Measurements from ENCODE around the gene LGALS1. TPM values are rescaled to one million over a fixed set of nuclear protein-coding genes. Genes with fewer than 3 reads are reported as not detected.

Gene LGALS1
- total RNA-seq, 1 experiment from 2014 or later = 1,080 TPM

DNA sequence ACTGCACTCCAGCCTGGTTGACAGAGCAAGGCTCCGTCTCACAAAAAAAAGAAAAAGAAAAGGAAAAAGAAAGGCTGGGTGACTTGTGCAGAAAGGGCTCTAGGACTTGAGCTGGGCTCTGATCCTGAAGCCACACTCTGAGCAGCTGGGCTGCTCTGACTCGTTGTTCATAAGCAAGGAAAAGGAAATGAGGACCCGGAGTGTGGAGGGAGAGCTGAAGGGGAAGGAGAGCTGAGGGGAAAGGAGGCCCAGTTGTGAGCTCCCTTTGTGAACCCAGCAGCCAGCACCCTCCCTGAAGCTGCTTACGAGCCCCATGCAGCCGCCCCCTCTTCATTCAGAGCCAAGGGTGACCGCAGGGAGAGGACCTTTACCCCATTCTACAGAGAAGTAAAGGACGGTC lies 48.3 kb upstream of the LGALS1 start:
- Histone ChIP-seq H4K20me1 (ENCODE audit: insufficient read depth) (no peaks in the 10 kb centered on the region), H2AFZ (ENCODE audit: low read depth, low read length, poor library complexity, severe bottlenecking) (no peak overlapping the region), H3K9ac (ENCODE audit: low read length) (no peak overlapping the region), H3K4me1 (ENCODE audit: control insufficient read depth in 1 of 2, insufficient read depth in 2 of 2, low read length in 2 of 2) (no peaks in the 10 kb centered on the region; a peak in 1 of 4 replicates), H3K27ac (ENCODE audit: low read depth, low read length) (no peak overlapping the region), H3K79me2 (ENCODE audit: insufficient read depth, low read length) (no peaks in the 10 kb centered on the region), H3K4me2 (ENCODE audit: low read length) (no peak overlapping the region), H3K9me2 (ENCODE audit: insufficient read depth) (no peaks in the 10 kb centered on the region), H3K4me3 (replicated peaks in 1 of 2; ENCODE audit: low read depth in 1 of 2, low read length in 2 of 2) (no peak overlapping the region), H3K9me3 (ENCODE audit: control insufficient read depth in 1 of 2, insufficient read depth in 1 of 2, low read depth in 1 of 2, low read length in 2 of 2) (no peaks in the 10 kb centered on the region), H3K36me3 (ENCODE audit: control insufficient read depth in 1 of 2, insufficient read depth in 2 of 2, low read length in 2 of 2) (peaks cover 7 to 13% of the 10 kb centered on the region in 2 experiments; a peak in 3 of 4 replicates), H3K27me3 (ENCODE audit: insufficient read depth, low read length) (no peaks in the 10 kb centered on the region)
- ATAC-seq = no peak
- POLR2A ChIA-PET = no interaction called here
- intact Hi-C loops (cut with micrococcal nuclease) = no loop called here
- RAD21 ChIA-PET (ENCODE audit: low non-redundant PET in 1 of 2, low total read pairs in 2 of 2, uncharacterized antibody in 2 of 2, unreplicated experiment in 2 of 2) = no interaction called here
- TF ChIP-seq SRF (IDR thresholded peaks at IDR 0.05; ENCODE audit: low read depth) = no peak
- no peak for TF ChIP-seq ZFX (IDR thresholded peaks at IDR 0.05)
- no peak for TF ChIP-seq MAX (IDR thresholded peaks at IDR 0.05)
- no peak for TF ChIP-seq JUND (IDR thresholded peaks at IDR 0.05)
- no peak for TF ChIP-seq TCF7L2 (IDR thresholded peaks at IDR 0.05; ENCODE audit: borderline replicate concordance, extremely low read depth, insufficient read depth, insufficient read length)
- no peak for TF ChIP-seq SIN3A (IDR thresholded peaks at IDR 0.05; ENCODE audit: low read depth)
- no peak for TF ChIP-seq EZH2phosphoT487 (IDR thresholded peaks at IDR 0.05; ENCODE audit: borderline replicate concordance)
- no peak for TF ChIP-seq EZH2 (IDR thresholded peaks at IDR 0.05)
- CTCF ChIA-PET = interaction anchor here (1.5 kb wide), 1 partner anchor 16 kb away, joined by 7 read pairs; no protein-coding TSS in a partner anchor
- no peak for DNase-seq (ENCODE audit: low read depth, low spot score)
- BruUV-seq (replicated peaks) = no TSS peak

GRCh38 chr22:37627545-37627944 lies 47.9 kb upstream of the LGALS1 start:
- CTCF ChIA-PET = no interaction called here
- Histone ChIP-seq H3K9me2 (ENCODE audit: insufficient read depth) (no peaks in the 10 kb centered on the region), H2AFZ (ENCODE audit: low read depth, low read length, poor library complexity, severe bottlenecking) (no peak overlapping the region), H3K36me3 (ENCODE audit: control insufficient read depth in 1 of 2, insufficient read depth in 2 of 2, low read length in 2 of 2) (peaks cover 7 to 13% of the 10 kb centered on the region in 2 experiments; a peak in 3 of 4 replicates), H4K20me1 (ENCODE audit: insufficient read depth) (no peaks in the 10 kb centered on the region), H3K4me3 (replicated peaks in 1 of 2; ENCODE audit: low read depth in 1 of 2, low read length in 2 of 2) (no peak overlapping the region), H3K4me1 (ENCODE audit: control insufficient read depth in 1 of 2, insufficient read depth in 2 of 2, low read length in 2 of 2) (no peaks in the 10 kb centered on the region; a peak in 1 of 4 replicates), H3K9me3 (ENCODE audit: control insufficient read depth in 1 of 2, insufficient read depth in 1 of 2, low read depth in 1 of 2, low read length in 2 of 2) (no peaks in the 10 kb centered on the region), H3K9ac (ENCODE audit: low read length) (no peak overlapping the region), H3K27ac (ENCODE audit: low read depth, low read length) (no peak overlapping the region), H3K79me2 (ENCODE audit: insufficient read depth, low read length) (no peaks in the 10 kb centered on the region), H3K27me3 (ENCODE audit: insufficient read depth, low read length) (no peaks in the 10 kb centered on the region), H3K4me2 (ENCODE audit: low read length) (no peak overlapping the region)
- intact Hi-C loops (cut with micrococcal nuclease) = no loop called here
- RAD21 ChIA-PET (ENCODE audit: low non-redundant PET in 1 of 2, low total read pairs in 2 of 2, uncharacterized antibody in 2 of 2, unreplicated experiment in 2 of 2) = no interaction called here
- POLR2A ChIA-PET = no interaction called here
- BruUV-seq (replicated peaks) = no TSS peak
- no peak for DNase-seq (ENCODE audit: low read depth, low spot score)
- ATAC-seq = no peak
- TF ChIP-seq TCF7L2 (IDR thresholded peaks at IDR 0.05; ENCODE audit: borderline replicate concordance, extremely low read depth, insufficient read depth, insufficient read length) = no peak
- no peak for TF ChIP-seq FOSL1 (IDR thresholded peaks at IDR 0.05; ENCODE audit: low read depth)
- TF ChIP-seq SRF (IDR thresholded peaks at IDR 0.05; ENCODE audit: low read depth) = no peak
- TF ChIP-seq JUND (IDR thresholded peaks at IDR 0.05) = no peak
- TF ChIP-seq ELF1 (IDR thresholded peaks at IDR 0.05; ENCODE audit: borderline replicate concordance, low read depth) = no peak
- TF ChIP-seq RAD21 (IDR thresholded peaks at IDR 0.05; ENCODE audit: low read depth) = no peak
- no peak for TF ChIP-seq EGR1 (IDR thresholded peaks at IDR 0.05; ENCODE audit: low read depth)
- TF ChIP-seq ZFX (IDR thresholded peaks at IDR 0.05) = no peak
- TF ChIP-seq MAX (IDR thresholded peaks at IDR 0.05) = no peak
- no peak for TF ChIP-seq POLR2AphosphoS5 (IDR thresholded peaks at IDR 0.05; ENCODE audit: low read depth, low read length)
- TF ChIP-seq EZH2 (IDR thresholded peaks at IDR 0.05) = no peak
- TF ChIP-seq YY1 (IDR thresholded peaks at IDR 0.05; ENCODE audit: extremely low read depth, insufficient replicate concordance, low read depth, low read length) = no peak
- TF ChIP-seq CEBPB (IDR thresholded peaks at IDR 0.05; ENCODE audit: low read depth) = no peak
- TF ChIP-seq SIN3A (IDR thresholded peaks at IDR 0.05; ENCODE audit: low read depth) = no peak
- TF ChIP-seq, protein P1, sequence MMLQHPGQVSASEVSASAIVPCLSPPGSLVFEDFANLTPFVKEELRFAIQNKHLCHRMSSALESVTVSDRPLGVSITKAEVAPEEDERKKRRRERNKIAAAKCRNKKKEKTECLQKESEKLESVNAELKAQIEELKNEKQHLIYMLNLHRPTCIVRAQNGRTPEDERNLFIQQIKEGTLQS (IDR thresholded peaks at IDR 0.05) = no peak
- no peak for TF ChIP-seq REST (IDR thresholded peaks at IDR 0.05; ENCODE audit: low read depth)

Data from HCT116 (cell line).